Upper lobe of right lung (tissue), 1 donor: ENCODE measurements around the gene PCDH17. TPM values are rescaled to one million over a fixed set of nuclear protein-coding genes. Genes with fewer than 3 reads are reported as not detected.

Experiments
- ATAC-seq: fragments of 200-7000 bp; cut with Tn5 transposase; one replicate; pipeline ENCODE4 v1.9.1; 2020; ENCODE audit warnings: mild to moderate bottlenecking, moderate library complexity
- DNase-seq: peaks from one replicate; pipeline ENCODE4 v3.0.0-alpha.2; 2020
- H3K27ac ChIP-seq: fragments of 200-600 bp; one replicate; pipeline ENCODE4 v1.8.0; 2022
- H3K27me3 ChIP-seq: fragments of 200-600 bp; one replicate; pipeline ENCODE4 v1.8.0; 2022; ENCODE audit warnings: mild to moderate bottlenecking
- H3K36me3 ChIP-seq: fragments of 200-600 bp; one replicate; pipeline ENCODE4 v1.8.0; 2022
- H3K4me1 ChIP-seq: fragments of 200-600 bp; one replicate; pipeline ENCODE4 v1.8.0; 2022
- H3K4me3 ChIP-seq: fragments of 200-600 bp; one replicate; pipeline ENCODE4 v1.8.0; 2022; ENCODE audit warnings: mild to moderate bottlenecking
- H3K9me3 ChIP-seq: fragments of 200-600 bp; one replicate; pipeline ENCODE4 v1.8.0; 2022
- intact Hi-C: fragments of 100-400 bp; cut with DNase I; formaldehyde crosslinking; loops from one replicate; pipeline ENCODE4 v1.11.0; 2022
- long read RNA-seq: library from polyadenylated mRNA; unstranded; transcript quantifications from one replicate; pipeline ENCODE4 v2.0.0, GENCODE V29; 2021
- total RNA-seq: library from RNA; stranded (reverse); fragmentation: NEBNext Ultra II Directional; extraction: Animal tissue kit (Norgen Biotek cat#: 25700); gene quantifications from one replicate; pipeline ENCODE4 v1.2.1, GENCODE V29; 2021
- TF ChIP-seq, protein P1 (sequence below): fragments of 200-600 bp; IDR thresholded peaks from one replicate; pipeline ENCODE4 v1.8.0; 2022; ENCODE audit warnings: antibody characterized with exemption
- donor health status: DM: no; HTN: yes; CAD: no; lungs with severe emphysema.

The PCDH17 gene, protein sequence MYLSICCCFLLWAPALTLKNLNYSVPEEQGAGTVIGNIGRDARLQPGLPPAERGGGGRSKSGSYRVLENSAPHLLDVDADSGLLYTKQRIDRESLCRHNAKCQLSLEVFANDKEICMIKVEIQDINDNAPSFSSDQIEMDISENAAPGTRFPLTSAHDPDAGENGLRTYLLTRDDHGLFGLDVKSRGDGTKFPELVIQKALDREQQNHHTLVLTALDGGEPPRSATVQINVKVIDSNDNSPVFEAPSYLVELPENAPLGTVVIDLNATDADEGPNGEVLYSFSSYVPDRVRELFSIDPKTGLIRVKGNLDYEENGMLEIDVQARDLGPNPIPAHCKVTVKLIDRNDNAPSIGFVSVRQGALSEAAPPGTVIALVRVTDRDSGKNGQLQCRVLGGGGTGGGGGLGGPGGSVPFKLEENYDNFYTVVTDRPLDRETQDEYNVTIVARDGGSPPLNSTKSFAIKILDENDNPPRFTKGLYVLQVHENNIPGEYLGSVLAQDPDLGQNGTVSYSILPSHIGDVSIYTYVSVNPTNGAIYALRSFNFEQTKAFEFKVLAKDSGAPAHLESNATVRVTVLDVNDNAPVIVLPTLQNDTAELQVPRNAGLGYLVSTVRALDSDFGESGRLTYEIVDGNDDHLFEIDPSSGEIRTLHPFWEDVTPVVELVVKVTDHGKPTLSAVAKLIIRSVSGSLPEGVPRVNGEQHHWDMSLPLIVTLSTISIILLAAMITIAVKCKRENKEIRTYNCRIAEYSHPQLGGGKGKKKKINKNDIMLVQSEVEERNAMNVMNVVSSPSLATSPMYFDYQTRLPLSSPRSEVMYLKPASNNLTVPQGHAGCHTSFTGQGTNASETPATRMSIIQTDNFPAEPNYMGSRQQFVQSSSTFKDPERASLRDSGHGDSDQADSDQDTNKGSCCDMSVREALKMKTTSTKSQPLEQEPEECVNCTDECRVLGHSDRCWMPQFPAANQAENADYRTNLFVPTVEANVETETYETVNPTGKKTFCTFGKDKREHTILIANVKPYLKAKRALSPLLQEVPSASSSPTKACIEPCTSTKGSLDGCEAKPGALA (N-terminal part only)
- 65.4 TPM for total RNA-seq
- long read RNA-seq, full-length matches to known transcripts, result 92 of 128 reads
- long read RNA-seq, partial matches to known transcripts, result 10 of 128 reads
- long read RNA-seq, other reads (novel, unspliced or antisense), result 26 of 128 reads

DNA sequence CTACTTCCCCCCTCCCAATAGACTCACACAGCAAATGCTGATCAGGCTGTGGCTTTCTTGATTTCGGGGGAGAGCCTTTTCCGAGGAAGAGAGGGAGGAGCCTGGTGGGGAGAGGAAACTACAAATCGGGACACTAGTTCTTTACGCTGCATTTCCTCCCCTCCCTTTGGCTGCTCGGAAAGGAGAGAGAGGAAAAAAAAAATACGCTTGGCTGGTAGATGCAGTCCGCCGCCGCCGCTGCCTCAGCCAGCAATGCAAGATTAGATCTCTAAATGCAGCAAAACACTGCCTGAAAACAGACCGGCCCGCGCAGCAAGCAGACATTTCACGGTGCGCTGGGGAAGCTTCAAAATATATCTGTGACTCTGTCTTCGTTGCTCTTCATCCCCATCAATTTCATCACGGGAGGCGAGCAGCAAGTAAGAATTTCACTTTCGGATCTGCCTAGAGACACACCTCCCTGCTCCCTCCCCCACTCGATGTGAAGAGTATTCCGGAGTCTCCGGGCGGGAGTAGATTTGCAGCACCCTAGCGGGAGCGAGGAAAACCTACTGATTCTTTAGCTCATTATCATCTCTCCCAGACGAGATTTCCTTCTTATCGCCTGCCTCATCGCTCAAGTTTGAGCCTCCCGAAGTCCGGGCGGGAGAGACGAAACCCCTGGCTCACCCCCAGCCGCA lies at the start of gene PCDH17:
Gene PCDH17 (plus strand): TSS at position 149 of the 680 bp plus-strand sequence. CDS start 803 bp downstream, outside the sequence.
- no peaks in the 10 kb centered on the region for H3K36me3 ChIP-seq
- DNase-seq (peak; percentile 58), ATAC-seq (peak; percentile 29)
- intact Hi-C loops, result no loop called here
- H3K4me3 ChIP-seq, result peak within 1 kb of the TSS; percentile 59
- peak within 1 kb of the TSS; percentile 56 for H3K27ac ChIP-seq
- peaks cover 17% of the 10 kb centered on the region for H3K4me1 ChIP-seq
- TF ChIP-seq, protein P1, sequence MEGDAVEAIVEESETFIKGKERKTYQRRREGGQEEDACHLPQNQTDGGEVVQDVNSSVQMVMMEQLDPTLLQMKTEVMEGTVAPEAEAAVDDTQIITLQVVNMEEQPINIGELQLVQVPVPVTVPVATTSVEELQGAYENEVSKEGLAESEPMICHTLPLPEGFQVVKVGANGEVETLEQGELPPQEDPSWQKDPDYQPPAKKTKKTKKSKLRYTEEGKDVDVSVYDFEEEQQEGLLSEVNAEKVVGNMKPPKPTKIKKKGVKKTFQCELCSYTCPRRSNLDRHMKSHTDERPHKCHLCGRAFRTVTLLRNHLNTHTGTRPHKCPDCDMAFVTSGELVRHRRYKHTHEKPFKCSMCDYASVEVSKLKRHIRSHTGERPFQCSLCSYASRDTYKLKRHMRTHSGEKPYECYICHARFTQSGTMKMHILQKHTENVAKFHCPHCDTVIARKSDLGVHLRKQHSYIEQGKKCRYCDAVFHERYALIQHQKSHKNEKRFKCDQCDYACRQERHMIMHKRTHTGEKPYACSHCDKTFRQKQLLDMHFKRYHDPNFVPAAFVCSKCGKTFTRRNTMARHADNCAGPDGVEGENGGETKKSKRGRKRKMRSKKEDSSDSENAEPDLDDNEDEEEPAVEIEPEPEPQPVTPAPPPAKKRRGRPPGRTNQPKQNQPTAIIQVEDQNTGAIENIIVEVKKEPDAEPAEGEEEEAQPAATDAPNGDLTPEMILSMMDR, result no peak
- H3K27me3 ChIP-seq, result peaks cover 69% of the 10 kb centered on the region
- no peaks in the 10 kb centered on the region for H3K9me3 ChIP-seq

- Histone ChIP-seq H3K27ac (no peak overlapping the region), H3K36me3 (no peaks in the 10 kb centered on the region), H3K9me3 (peaks cover 3% of the 10 kb centered on the region), H3K27me3 (no peaks in the 10 kb centered on the region), H3K4me1 (no peaks in the 10 kb centered on the region), H3K4me3 (no peak overlapping the region)
- ATAC-seq (peak; percentile 17), DNase-seq (no peak)
- intact Hi-C loops, result no loop called here
- TF ChIP-seq, protein P1, result no peak
These were observed 49.5 kb upstream of the PCDH17 start for GRCh38 chr13:57582032-57582431.

DNA sequence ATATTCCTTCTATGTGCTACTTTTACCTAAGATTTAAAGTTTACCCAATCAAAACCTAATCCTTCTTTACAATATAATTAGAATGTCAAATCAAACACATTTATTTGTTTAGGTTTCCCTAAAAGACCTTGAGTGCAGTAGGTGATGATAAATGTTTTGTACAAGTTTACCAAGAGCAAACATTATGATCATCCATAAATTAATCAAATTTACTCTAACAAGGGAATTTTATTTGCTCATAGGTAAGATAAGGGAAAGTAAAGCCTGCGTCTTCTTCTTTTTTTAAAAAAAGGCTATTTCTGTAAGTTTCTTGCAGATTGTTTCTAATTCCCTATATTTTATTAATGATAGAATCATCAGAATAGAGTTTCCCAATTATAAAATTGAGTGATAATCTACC lies 48.0 kb upstream of the PCDH17 start:
- DNase-seq (no peak), ATAC-seq (no peak)
- H3K27ac ChIP-seq, result no peak overlapping the region
- no peaks in the 10 kb centered on the region for H3K36me3 ChIP-seq
- no peaks in the 10 kb centered on the region for H3K4me1 ChIP-seq
- TF ChIP-seq, protein P1, result no peak
- no peaks in the 10 kb centered on the region for H3K27me3 ChIP-seq
- intact Hi-C loops, result no loop called here
- H3K4me3 ChIP-seq, result no peak overlapping the region
- peaks cover 3% of the 10 kb centered on the region for H3K9me3 ChIP-seq

DNA sequence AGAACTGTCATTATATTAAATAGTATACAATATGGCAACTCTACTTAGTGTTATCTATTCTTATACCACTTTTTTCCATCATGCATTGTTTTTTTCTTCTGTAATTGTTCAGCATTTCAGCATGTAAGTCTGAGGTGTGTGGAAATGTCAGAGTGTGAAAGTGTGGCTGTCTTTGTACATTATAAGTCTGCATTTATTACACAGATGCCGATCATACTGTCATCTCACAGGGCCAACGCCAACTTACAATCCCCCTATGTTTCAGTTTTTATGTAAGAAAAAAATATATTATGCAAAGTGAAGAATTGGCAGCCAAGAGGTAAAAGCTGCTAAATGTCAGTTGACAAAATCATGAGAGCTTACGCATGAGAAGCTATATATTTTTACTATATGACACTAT lies 42.9 kb upstream of the PCDH17 start:
- intact Hi-C loops, result no loop called here
- H3K4me3 ChIP-seq, result no peak overlapping the region
- H3K9me3 ChIP-seq, result no peaks in the 10 kb centered on the region
- no peaks in the 10 kb centered on the region for H3K4me1 ChIP-seq
- no peak overlapping the region for H3K27ac ChIP-seq
- no peaks in the 10 kb centered on the region for H3K27me3 ChIP-seq
- no peak for ATAC-seq
- no peaks in the 10 kb centered on the region for H3K36me3 ChIP-seq
- TF ChIP-seq, protein P1, result no peak
- DNase-seq, result no peak

- Histone ChIP-seq H3K4me1 (no peaks in the 10 kb centered on the region), H3K4me3 (no peak overlapping the region), H3K27ac (no peak overlapping the region), H3K36me3 (no peaks in the 10 kb centered on the region), H3K27me3 (no peaks in the 10 kb centered on the region), H3K9me3 (no peaks in the 10 kb centered on the region)
- intact Hi-C loops, result no loop called here
- ATAC-seq (no peak), DNase-seq (no peak)
- TF ChIP-seq, protein P1, result no peak
These were observed 35.8 kb upstream of the PCDH17 start for GRCh38 chr13:57595775-57596174.
